GM18868 (cell line): Measurements from ENCODE around the gene TRIM63.
A peak's percentile ranks its signal among the peaks of the same experiment; 100 is the strongest.
"Not testable (repeated sequence)": the region's sequence is repeated elsewhere in the genome, so short reads cannot be mapped to it uniquely, and the experiment has no call there.

Source experiments
- ATAC-seq: cut with Tn5 transposase; IDR thresholded peaks from one replicate; pipeline ENCODE4 v1.9.1; 2021; ENCODE audit warnings: mild to moderate bottlenecking, moderate library complexity; ENCODE audit not compliant: unreplicated experiment

Gene TRIM63

GRCh38 chr1:26067432-26067911 is at the start of gene TRIM63:
TRIM63 (minus strand) TSS chr1:26067630; CDS start chr1:26067494, 136 bp downstream.
- ATAC-seq, result no peak

- ATAC-seq, result no peak
These were observed 46.9 kb upstream of the TRIM63 start for GRCh38 chr1:26114165-26114927.

DNA sequence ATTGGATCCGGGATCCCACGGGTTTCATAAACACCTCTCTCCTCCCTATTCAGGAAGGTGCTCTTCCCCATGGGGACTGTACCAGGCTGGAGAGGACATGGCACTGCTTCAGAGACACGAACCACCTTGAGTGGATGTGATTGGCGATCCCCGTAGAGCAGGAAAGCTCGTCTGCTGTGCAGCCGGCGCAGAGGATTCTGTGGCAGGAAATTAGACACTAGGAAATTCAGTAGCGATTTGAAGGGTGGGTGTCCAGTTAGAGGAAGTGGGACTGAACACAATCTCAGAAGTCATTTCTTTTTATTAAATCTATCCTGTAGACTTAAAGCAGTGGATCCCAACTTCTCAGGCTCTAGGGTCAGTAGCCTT is 45.0 kb upstream of the TRIM63 start:
- no peak for ATAC-seq

DNA sequence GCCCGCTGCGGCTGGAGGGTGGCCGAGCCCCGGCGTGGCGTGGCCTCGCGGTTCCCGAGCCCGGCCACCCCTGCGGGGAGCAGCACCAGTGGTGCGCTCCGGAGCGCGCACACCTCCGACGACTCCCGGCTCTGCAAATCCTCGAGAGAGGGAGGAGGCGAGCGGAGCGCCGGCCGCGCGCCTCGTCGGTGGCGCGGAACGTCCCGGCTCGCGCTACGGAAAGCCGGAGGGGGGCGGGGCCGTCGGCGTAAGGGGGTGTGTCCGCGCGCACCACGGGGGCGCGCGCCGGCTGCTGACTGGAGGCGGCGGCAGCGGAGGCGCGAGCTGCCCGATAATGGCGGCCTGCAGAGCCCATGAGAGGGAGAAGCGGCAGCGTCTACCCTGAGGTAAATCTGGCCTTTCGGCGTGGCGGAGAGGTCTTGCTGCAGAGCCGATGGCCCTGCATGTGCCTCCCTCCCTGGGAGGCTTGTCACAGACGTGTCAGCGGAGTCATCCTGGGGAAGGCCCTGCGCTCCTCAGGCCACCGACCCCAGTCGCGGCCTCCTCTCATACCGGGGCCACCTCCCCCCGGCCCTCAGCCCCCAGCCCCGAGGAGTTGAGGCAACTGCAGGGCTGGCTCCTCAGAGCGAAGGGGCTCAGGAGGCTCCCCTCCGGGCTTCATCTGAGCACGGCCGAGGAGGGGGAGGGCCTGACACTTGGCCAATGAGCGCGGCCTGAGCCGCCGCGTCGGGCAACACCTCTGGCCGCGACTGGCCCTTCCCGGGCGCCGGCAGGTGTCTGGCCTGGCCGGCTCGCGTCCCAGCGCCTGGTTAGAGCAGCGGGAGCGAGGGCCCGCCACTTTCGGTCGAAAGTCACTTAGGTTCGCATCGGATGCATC is 44.3 kb upstream of the TRIM63 start, which contains the start of gene PDIK1L:
TSS of gene PDIK1L (plus strand) at position 295 of the 877 bp plus-strand sequence. CDS start 2,485 bp downstream, outside the sequence.
- peak; percentile 76 for ATAC-seq

GRCh38 chr1:26110731-26111529 is 43.5 kb upstream of the TRIM63 start:
- peak; percentile 39 for ATAC-seq

DNA sequence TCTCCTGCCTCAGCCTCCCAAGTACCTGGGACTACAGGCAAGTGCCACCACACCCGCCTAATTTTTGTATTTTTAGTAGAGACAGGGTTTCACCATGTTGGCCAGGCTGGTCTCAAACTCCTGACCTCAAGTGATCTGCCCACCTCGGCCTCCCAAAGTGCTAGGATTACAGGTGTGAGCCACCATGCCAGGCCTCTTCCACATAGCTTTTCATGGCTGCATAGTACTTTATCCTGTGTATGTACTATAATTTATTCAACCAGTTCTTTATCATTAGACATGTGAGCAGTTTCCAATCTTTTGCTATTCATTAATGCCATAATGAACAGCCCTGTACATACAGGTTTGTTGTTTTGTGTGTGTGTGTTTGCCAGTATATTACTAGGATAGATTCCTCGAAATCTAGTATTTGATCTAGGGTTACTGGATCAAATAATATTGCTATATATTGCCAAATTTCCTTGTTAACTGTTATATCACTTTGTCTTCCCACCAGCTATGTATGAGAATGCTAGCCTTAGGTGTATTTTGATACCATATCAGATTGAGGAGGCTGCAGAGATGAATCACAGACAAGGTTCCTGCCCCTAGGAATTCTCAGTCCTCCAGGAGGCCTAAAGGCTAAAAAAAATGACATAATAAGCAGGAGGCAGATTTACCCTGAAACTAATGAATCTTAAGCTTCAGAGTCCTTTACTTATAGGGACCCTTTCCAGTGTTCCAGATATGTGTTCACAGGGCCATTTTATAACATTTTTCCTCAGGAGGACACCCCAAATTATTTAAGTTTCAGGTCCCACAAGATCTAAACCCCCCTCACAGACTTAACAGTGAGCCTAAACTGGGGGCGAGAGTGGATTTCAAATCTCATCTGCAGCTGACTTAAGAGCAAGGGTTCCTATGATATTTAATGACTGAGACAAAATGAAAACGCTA is 42.1 kb upstream of the TRIM63 start:
- no peak for ATAC-seq

DNA sequence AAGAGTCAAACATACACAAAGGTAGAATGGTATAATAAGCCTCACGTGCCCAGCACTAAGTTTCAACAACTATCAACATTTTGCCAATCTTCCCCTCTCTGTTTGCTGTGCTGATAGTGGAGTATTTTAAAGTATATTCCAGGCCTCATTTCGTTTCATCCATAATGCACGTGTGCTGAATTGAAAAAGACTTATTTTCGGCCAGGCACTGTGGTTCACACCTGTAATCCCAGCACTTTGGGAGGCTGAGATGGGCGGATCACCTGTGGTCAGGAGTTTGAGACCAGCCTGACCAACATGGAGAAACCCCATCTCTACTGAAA is 37.8 kb upstream of the TRIM63 start:
- not testable (repeated sequence) for ATAC-seq

GRCh38 chr1:26102526-26102925 is 35.1 kb upstream of the TRIM63 start:
- ATAC-seq, result no peak

GRCh38 chr1:26102119-26102518 is 34.7 kb upstream of the TRIM63 start:
- ATAC-seq, result no peak

DNA sequence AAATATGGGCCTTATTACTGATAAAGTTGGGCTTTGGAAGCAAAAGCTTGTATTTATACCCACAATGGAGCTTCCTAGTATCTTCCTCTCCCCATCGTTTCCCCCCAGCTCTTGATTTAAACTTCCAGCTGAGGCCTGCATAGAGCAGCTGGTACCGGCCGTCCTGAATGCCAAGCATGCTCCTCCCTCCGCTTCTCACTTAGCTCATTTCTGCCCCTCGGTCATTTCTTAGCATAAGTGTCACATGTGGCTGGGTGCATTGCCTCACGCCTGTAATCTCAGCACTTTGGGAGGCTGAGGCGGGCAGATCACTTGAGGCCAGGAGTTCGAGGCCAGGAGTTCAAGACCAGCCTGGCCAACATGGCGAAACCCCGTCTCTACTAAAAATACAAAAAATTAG is 32.8 kb upstream of the TRIM63 start:
- not testable (repeated sequence) for ATAC-seq

GRCh38 chr1:26099780-26100179 is 32.4 kb upstream of the TRIM63 start:
- no peak for ATAC-seq

GRCh38 chr1:26098602-26099001 is 31.2 kb upstream of the TRIM63 start:
- no peak for ATAC-seq

GRCh38 chr1:26097696-26098095 is 30.3 kb upstream of the TRIM63 start:
- ATAC-seq, result no peak

GRCh38 chr1:26096471-26096870 is 29.0 kb upstream of the TRIM63 start:
- no peak for ATAC-seq

DNA sequence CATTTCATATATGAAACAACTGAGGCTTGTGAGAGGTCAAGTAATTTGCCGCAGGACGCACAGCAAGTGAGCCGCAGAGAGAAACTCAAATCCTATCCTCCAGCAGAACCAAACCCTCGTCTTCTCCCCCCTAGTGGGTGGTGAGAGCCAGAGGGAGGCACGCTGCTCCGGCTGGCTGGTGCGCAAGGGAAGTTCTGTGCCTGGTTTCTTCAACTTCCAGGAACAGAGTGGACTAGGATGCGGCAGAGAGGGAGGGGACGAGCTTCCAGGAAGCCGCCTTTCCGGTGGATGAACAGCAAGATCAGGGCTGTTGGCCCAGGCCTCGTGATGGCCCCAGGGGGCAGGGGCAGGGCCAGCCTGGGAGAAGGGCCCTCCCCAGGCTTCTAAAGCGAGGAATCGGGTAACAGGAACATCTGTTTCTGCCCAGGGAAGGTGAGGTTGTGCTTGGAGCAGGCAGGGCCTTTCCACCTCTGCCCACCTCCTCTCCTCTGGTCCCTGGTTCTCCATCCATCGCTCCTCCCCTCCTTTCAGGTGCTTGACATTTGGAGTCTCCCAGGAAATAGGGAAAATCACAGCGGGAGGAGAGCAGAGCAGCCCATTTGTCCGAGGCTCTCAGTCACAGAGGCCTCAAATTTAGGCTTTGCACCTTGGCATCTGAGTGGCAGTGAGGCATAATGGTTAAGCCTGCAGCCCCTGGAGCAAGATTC is 27.4 kb upstream of the TRIM63 start:
- ATAC-seq, result no peak

DNA sequence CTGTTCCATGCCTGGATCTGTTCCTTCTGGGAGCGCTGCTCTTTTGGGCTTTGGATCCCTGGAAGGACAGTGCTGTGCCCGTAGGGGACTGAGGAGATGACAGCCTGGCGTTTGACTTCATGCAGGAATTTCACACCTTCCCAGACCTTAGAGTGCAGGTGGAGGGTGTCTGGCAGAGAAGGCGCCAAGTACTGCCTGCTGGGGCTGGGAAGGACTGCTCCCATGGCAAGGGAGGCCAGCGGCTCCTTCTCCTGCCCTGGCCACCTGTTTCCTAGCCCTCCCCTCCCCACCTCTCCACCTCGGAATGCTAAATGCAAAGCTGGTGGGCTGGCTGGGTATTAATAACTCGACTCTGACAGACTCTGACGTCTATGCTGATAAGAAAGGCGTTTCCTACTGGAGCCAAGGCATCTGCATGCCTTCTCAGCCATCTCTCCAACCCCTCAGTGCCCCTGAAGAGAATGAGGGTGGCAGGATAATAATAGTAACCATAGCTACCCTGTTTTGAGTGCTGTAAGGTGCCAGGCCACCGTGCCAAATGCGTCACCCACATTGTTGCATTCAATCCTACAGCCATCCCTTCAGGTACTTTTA is 26.7 kb upstream of the TRIM63 start:
- no peak for ATAC-seq

DNA sequence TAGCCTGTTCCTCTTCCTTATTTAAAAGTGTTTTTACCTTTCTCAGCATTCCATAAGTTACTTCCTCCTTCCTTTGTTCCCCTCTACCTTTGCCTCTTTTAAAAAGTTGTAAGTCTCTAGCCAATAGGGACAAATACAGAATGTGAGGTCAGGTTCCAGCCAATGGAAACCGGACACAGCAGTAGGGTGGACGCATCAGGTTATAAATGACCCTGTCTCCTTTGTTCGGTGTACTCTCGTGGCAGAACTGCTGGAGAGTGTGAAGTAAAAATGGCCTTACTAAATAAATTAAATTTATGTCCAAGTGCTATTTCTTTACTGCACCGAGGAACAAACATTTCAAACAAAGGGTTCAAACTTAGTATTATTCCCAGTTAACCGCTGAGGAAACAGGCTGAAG is 26.1 kb upstream of the TRIM63 start:
- ATAC-seq, result not testable (repeated sequence)

DNA sequence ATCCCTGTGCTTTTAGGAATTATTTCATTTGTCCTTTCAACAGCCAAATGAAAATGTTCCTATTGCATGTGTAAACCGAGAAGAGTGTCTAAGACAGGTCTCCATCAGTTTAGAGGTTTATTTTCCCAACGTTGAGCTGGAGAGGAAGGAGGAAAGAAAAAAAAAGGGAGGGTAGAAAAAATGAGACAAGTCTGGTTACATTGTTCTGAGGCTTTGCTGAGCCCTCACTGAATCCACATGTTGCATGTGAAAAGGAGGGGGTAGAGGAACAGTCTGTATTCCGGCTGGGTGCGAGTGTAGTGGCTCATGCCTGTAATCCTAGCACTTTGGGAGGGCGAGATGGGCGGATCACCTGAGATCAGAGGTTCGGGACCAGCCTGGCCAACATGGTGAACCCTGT is 25.0 kb upstream of the TRIM63 start:
- no peak for ATAC-seq

GRCh38 chr1:26090893-26091292 is 23.5 kb upstream of the TRIM63 start:
- ATAC-seq, result no peak
